HG03135 (cell line): ENCODE results near the gene SLC13A2.

Experiments
- ATAC-seq: cut with Tn5 transposase; IDR thresholded peaks from one replicate; pipeline ENCODE4 v1.9.1; 2021; ENCODE audit warnings: mild to moderate bottlenecking, moderate library complexity; ENCODE audit not compliant: unreplicated experiment

Gene SLC13A2

GRCh38 chr17:28532050-28532960 is 58.9 kb downstream of the SLC13A2 start:
- ATAC-seq: no peak

DNA sequence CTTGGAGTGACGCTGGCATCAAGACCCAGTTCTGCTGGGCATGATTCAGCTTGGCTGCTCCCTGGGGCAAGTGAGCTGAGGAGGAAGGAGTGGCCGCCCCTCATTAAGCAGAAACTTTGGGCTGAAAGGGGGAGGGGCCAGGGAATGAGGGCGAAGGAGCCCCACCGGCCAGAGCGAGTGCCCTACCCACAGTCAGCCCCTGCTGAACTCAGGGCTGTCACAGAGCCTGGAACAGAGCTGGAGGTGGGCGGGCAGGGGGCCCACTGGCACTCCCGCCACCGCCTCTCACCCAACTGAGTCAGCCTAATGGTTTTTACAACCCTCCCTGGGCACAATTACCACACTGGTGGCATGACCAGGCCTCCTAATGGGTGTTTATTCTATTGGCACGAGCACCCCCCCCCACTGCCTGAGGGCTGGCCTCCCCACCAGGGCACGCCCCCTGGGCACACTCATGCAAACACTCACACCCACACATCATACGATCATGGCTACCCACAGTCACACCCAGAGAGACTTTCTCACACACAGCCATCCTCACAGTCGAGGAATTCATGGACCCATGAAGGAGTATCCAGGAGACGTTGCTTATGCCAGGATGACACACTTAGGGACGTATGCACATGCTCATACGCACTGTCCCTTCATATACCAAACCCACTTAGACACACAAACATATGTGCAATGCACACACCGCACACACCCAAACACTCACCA is 59.8 kb downstream of the SLC13A2 start:
- ATAC-seq: no peak

GRCh38 chr17:28534740-28535375 is 61.4 kb downstream of the SLC13A2 start:
- no peak for ATAC-seq

DNA sequence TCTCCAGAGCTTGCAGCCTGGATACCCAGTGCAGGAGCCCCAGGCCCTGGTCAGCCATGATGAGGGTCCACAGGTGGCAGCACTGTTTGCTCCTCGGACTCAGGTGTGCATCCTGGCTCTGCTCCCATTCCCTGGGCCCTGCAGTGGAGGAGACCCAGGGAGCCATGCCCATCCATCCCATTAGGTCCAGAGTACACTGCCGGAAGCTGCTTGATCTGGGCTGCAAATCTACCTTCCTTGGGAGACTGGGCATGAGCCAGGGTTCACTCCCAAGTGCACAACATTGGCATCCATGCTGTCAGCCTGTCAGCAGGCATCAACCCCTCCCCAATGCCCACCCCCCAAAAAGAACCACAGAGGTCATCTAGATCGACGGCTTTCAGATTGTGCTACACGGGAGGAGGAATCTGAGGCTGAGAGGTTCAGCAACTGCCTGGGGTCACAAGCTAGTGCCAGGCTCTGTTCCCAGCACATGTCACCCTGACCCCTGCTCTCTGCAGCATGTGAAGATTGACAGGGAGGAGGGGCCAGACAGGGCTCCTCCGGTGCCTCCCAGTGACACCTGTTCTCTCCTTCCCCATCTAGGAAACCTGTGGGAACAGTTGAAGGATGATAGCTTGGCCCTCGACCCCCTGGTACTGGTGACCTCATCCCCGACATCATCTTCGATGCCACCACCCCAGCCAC is 63.2 kb downstream of the SLC13A2 start:
- ATAC-seq: no peak

- no peak for ATAC-seq
These were observed 63.8 kb downstream of the SLC13A2 start for GRCh38 chr17:28537219-28537610.

DNA sequence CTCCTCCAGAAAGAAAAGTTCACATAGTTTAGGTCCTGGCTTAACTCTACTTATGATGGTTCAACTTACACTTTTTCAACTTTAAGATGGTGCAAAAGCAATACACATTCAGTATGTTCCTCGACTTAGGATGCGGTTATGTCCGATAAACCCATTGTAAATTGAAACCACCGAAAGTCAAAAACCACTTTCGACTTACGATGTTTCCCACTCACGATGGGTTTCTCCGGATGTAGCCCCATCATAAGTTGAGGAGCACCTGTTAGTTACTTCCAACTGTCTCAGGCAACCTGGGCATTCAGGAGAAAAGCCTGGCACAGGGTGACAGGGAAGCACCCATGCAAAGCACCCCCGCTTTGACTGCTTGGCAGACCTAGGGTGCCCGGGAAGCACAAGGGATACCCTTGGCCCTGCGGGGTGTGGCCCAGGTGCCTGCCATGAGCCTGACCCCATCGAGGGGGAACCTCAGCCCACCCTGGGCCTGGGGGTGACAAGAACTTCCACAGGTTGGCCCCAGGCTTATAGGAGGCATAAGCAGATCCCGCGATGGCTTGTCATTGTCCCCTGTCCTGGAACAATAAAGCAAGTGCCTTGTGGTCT is 65.0 kb downstream of the SLC13A2 start:
- ATAC-seq: no peak

DNA sequence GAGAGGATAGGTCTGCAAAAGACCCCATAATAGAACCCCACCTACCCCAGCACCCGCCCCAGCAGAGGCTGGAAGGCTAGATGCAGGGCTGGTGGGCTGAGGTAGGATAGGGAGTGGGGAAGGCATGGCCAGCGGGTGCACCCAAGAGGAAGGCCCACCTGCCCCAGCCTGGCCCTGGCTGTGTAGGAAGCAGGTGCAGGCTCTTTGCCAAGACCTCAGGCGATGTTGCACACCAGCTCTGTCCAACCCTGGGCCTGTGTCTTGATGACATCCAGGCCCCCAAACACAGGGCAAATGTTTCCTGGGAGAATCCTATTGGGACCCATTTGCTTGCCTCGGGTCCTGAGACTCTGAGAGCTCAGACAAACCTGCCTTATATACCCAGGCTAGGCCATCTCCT is 66.8 kb downstream of the SLC13A2 start:
- no peak for ATAC-seq

DNA sequence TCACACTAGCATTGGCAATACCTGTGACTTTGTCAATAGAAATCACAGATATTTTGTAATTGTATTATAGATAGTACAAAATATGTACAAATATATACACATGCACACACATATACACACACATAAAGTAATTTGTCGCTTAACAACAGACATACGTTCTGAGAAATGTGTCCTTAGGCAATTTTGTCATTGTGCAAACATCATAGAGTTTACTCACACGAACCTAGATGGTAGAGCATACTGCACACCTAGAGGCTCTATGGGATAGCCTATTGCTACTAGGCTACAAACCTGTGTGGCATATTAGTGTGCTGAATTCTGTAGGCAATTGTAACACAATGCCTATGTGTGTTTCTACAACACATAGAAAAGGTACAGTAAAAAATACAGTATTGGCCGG is 68.0 kb downstream of the SLC13A2 start:
- ATAC-seq: no peak

- ATAC-seq: no peak
These were observed 71.1 kb downstream of the SLC13A2 start for GRCh38 chr17:28544402-28545140.

DNA sequence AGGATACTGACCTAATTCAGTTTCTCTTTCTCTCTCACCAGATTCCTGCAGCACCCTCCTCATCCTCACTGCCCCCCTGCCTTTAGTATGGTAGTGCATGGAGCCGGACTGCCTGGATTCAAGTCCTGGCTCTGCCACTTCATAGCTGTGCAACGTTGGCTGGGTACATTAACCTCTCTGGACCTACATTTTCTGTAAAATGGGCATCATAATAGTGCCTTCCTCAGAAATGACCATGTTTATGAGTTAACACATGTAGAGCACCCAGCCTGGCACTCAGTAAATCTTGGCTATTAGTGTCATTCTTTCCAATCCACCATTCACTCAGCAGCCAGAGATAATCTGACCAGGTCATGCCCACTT is 71.7 kb downstream of the SLC13A2 start:
- no peak for ATAC-seq

GRCh38 chr17:28545787-28546415 is 72.5 kb downstream of the SLC13A2 start:
- ATAC-seq: no peak

- ATAC-seq: no peak
These were observed 73.7 kb downstream of the SLC13A2 start for GRCh38 chr17:28547096-28547622.
